ENCODE data around the gene FGF4.

Gene FGF4

GRCh38 chr11:69726481-69726880, 48.7 kb downstream of the FGF4 start:
- no peak for DNase-seq

DNA sequence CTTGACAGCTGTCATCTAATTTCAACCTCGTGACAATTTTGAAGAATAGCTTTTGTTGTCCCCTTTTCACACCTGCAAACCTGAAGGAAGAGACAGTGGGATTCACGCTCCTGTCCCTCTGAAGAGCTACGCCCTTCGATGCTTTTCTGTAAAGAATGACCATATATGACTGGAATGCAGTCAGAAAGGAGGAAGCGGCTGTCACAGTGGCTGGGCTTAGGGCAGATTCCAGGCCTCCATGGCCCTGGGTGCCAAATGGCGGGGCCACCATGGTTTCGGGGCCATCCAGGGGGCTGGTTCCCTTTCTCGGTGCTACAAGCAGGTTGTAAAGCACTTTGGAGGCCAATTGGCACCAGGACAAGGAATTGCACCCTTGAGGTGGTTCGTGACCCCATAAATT, 49.1 kb downstream of the FGF4 start:
- DNase-seq = no peak

DNA sequence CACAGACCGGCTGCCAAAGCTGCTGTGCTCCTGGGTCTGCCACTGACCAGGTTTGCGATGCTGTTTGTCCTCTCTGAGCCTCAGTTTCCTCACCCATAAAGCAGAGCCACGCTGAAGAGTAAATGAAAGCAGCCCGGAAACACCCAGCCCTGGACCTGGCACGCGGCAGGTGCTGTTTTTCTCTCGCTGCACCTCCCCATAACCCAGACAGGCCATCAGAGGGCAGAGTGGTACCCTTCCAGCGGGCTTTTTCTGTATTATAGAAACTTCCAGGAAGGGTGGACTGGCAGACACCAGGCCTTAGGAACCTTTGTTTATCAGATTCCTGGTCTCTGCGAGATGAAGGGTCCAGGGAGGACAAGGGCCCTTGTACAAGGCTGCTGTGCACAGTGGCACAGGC, 53.4 kb downstream of the FGF4 start:
- no peak for DNase-seq

DNA sequence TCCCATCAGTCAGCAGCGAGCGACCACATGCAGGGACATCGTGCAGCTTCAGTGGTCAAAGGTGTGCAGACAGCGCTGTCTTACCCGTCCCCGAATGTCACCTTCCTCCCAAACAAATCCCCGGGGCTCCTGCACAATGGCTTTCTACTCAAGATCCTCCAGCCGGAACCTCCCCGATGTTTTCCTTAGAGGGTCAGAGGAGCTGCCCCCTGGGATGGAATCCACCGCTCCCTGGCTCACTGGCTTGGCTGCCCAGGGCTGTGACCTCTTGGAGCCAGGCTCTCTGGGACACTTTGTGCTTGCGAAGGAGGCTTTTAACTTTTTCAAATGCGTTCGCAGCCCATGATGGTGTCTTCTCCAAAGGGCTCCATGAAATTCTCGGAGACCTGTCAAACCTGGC, 54.0 kb downstream of the FGF4 start:
- DNase-seq = no peak

Data from nucleus accumbens (tissue), 56 donors.